Measurements from ENCODE around the gene SYCN. TPM values are rescaled to one million over a fixed set of nuclear protein-coding genes. Genes with fewer than 3 reads are reported as not detected.
"Not testable (repeated sequence)": the region's sequence is repeated elsewhere in the genome, so short reads cannot be mapped to it uniquely, and the experiment has no call there.

The SYCN gene
- total RNA-seq, 2 experiments from 2014 or later, result not detected

DNA sequence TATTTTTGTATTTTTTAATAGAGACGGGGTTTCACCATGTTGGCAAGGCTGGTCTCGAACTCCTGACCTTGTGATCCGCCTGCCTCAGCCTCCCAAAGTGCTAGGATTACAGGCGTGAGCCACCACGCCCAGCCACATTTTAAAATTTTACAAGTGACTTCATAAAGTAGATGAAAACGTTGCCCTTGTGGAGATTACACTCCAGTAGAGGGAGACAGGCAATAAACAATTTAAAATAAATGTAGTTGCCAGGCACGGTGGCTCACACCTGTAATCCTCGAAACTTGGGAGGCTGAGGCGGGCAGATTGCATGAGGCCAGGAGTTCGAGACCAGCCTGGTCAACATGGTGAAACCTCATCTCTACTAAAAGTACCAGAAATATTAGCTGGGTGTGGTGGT lies 15.0 kb upstream of the SYCN start:
- H3K4me3 ChIP-seq (ENCODE audit: low read depth, low read length, poor library complexity, severe bottlenecking); CTCF ChIA-PET (ENCODE audit: unreplicated experiment); H3K9me3 ChIP-seq (ENCODE audit: low read length); H2AFZ ChIP-seq (ENCODE audit: low read length); H3K9me2 ChIP-seq (ENCODE audit: insufficient read depth, low read length); H3K4me1 ChIP-seq (ENCODE audit: insufficient read depth, low read length, poor library complexity, severe bottlenecking); BruUV-seq (replicated peaks); H3K36me3 ChIP-seq (ENCODE audit: insufficient read depth, low read length); DNase-seq (ENCODE audit: low spot score); H3K27ac ChIP-seq (ENCODE audit: low read depth, low read length, poor library complexity, severe bottlenecking); POLR2A ChIA-PET; H4K20me1 ChIP-seq (ENCODE audit: insufficient read depth, low read length); H3K79me2 ChIP-seq (ENCODE audit: insufficient read depth, low read depth, low read length); H3K4me2 ChIP-seq (ENCODE audit: low read length); intact Hi-C loops (cut with micrococcal nuclease; ENCODE audit: unreplicated experiment): not testable (repeated sequence)
- TF ChIP-seq, protein P1, sequence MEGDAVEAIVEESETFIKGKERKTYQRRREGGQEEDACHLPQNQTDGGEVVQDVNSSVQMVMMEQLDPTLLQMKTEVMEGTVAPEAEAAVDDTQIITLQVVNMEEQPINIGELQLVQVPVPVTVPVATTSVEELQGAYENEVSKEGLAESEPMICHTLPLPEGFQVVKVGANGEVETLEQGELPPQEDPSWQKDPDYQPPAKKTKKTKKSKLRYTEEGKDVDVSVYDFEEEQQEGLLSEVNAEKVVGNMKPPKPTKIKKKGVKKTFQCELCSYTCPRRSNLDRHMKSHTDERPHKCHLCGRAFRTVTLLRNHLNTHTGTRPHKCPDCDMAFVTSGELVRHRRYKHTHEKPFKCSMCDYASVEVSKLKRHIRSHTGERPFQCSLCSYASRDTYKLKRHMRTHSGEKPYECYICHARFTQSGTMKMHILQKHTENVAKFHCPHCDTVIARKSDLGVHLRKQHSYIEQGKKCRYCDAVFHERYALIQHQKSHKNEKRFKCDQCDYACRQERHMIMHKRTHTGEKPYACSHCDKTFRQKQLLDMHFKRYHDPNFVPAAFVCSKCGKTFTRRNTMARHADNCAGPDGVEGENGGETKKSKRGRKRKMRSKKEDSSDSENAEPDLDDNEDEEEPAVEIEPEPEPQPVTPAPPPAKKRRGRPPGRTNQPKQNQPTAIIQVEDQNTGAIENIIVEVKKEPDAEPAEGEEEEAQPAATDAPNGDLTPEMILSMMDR (conservative IDR thresholded peaks at IDR 0.05; ENCODE audit: low read length), result 0 out of 2 replicates have a peak, but pooled peaks have one; percentile 13

DNA sequence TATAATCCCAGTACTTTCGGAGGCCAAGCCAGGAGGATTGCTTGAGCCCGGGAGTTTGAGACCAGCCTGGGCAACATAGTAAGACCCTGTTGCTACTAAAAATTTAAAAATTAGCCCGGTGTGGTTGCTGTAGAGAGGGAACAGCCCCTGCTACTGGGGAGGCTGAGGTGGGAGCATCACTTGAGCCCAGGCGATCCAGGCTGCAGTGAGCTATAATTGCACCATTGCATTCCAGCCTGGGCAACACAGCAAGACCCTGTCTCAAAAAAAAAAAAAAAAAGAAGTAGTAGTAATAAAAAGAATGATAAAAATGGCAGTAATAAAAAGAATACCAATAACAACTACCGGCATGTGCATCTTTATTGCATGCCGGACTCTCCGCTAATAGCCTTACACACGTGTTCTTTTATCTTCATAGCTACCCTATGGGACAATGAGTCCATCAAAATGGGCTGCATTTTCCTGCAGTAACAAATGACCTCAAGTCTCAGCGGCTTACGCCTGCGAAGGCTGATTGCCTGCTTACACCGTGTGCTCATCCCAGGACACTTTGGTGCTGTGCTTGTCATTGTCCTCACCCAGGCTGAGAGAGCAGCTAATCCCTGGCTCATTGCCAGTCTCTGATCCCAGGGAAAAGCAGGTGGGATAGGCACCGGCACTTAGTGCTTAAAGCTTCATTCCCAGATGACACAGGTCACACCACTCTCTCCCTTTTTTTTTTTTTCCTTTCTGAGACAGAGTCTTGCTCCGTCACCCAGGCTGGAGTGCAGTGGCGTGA lies 14.4 kb upstream of the SYCN start:
- no TSS peak for BruUV-seq (replicated peaks)
- Histone ChIP-seq H3K4me2 (ENCODE audit: low read length) (no peak overlapping the region), H2AFZ (ENCODE audit: low read length) (no peak overlapping the region), H4K20me1 (ENCODE audit: insufficient read depth, low read length) (no peaks in the 10 kb centered on the region), H3K4me3 (ENCODE audit: low read depth, low read length, poor library complexity, severe bottlenecking) (no peak overlapping the region), H3K36me3 (ENCODE audit: insufficient read depth, low read length) (no peaks in the 10 kb centered on the region), H3K79me2 (ENCODE audit: insufficient read depth, low read depth, low read length) (no peaks in the 10 kb centered on the region), H3K4me1 (ENCODE audit: insufficient read depth, low read length, poor library complexity, severe bottlenecking) (no peaks in the 10 kb centered on the region), H3K9me2 (ENCODE audit: insufficient read depth, low read length) (no peaks in the 10 kb centered on the region), H3K27ac (ENCODE audit: low read depth, low read length, poor library complexity, severe bottlenecking) (no peak overlapping the region), H3K9me3 (ENCODE audit: low read length) (no peaks in the 10 kb centered on the region)
- CTCF ChIA-PET (ENCODE audit: unreplicated experiment), result no interaction called here
- intact Hi-C loops (cut with micrococcal nuclease; ENCODE audit: unreplicated experiment), result no loop called here
- no peak for DNase-seq (ENCODE audit: low spot score)
- TF ChIP-seq, protein P1 (conservative IDR thresholded peaks at IDR 0.05; ENCODE audit: low read length), result no peak
- TF ChIP-seq EZH2phosphoT487 (IDR thresholded peaks at IDR 0.05; ENCODE audit: borderline replicate concordance, low read depth, low read length), result no peak
- POLR2A ChIA-PET, result no interaction called here

DNA sequence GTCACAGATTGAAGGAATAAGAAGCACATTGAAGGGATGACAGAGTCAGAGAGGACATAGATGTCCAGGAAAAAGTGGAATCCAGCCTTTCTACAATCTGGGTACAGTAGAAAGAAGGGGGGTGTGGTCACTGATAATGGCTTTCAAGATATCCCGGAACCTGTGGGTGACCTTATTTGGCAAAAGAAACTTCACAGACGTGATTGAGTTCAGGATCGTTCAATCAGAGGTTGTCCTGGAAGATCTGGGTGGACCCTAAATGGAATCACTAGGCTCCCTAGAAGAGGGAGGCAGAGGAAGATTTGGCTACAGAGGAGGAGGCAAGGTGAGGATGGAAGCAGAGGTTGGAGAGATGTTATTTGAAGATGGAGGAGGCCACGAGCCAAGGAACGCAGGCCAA lies 13.0 kb upstream of the SYCN start:
- ChIA-PET POLR2A (interaction anchor here (0.6 kb wide), 1 partner anchor 277 kb away, joined by 3 read pairs; no protein-coding TSS in a partner anchor), CTCF (ENCODE audit: unreplicated experiment) (no interaction called here)
- intact Hi-C loops (cut with micrococcal nuclease; ENCODE audit: unreplicated experiment), result no loop called here
- Histone ChIP-seq H2AFZ (ENCODE audit: low read length) (no peak overlapping the region), H3K36me3 (ENCODE audit: insufficient read depth, low read length) (no peaks in the 10 kb centered on the region), H3K9me3 (ENCODE audit: low read length) (no peaks in the 10 kb centered on the region), H3K4me2 (ENCODE audit: low read length) (no peak overlapping the region), H3K4me1 (ENCODE audit: insufficient read depth, low read length, poor library complexity, severe bottlenecking) (no peaks in the 10 kb centered on the region), H3K27ac (ENCODE audit: low read depth, low read length, poor library complexity, severe bottlenecking) (no peak overlapping the region), H3K79me2 (ENCODE audit: insufficient read depth, low read depth, low read length) (no peaks in the 10 kb centered on the region), H3K9me2 (ENCODE audit: insufficient read depth, low read length) (no peaks in the 10 kb centered on the region), H3K4me3 (ENCODE audit: low read depth, low read length, poor library complexity, severe bottlenecking) (no peak overlapping the region), H4K20me1 (ENCODE audit: insufficient read depth, low read length) (no peaks in the 10 kb centered on the region)
- TF ChIP-seq EZH2phosphoT487 (IDR thresholded peaks at IDR 0.05; ENCODE audit: borderline replicate concordance, low read depth, low read length), result no peak
- TF ChIP-seq, protein P1 (conservative IDR thresholded peaks at IDR 0.05; ENCODE audit: low read length), result no peak
- BruUV-seq (replicated peaks), result no TSS peak
- no peak for DNase-seq (ENCODE audit: low spot score)

DNA sequence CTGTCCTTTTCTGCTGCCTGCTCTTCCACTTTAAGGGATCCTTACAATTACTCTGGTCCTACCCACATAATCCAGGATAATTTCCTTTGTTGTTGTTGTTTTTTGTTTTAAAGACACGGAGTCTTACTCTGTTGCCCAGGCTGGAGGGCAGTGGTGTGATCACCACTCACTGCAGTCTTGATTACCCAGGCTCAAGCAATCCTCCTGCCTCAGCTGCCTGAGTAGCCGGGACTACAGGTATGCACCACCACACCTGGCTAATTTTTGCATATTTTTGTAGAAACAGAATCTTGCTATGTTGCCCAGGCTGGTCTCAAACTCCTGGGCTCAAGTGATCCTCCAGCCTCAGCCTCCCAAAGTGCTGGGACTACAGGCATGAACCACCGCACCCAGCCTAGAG lies 11.3 kb upstream of the SYCN start:
- H3K4me1 ChIP-seq (ENCODE audit: insufficient read depth, low read length, poor library complexity, severe bottlenecking); H3K27ac ChIP-seq (ENCODE audit: low read depth, low read length, poor library complexity, severe bottlenecking); CTCF ChIA-PET (ENCODE audit: unreplicated experiment); POLR2A ChIA-PET; DNase-seq (ENCODE audit: low spot score); H3K9me3 ChIP-seq (ENCODE audit: low read length); H4K20me1 ChIP-seq (ENCODE audit: insufficient read depth, low read length); BruUV-seq (replicated peaks); H3K9me2 ChIP-seq (ENCODE audit: insufficient read depth, low read length); H3K36me3 ChIP-seq (ENCODE audit: insufficient read depth, low read length); H3K4me3 ChIP-seq (ENCODE audit: low read depth, low read length, poor library complexity, severe bottlenecking); H2AFZ ChIP-seq (ENCODE audit: low read length); intact Hi-C loops (cut with micrococcal nuclease; ENCODE audit: unreplicated experiment); H3K79me2 ChIP-seq (ENCODE audit: insufficient read depth, low read depth, low read length); H3K4me2 ChIP-seq (ENCODE audit: low read length): not testable (repeated sequence)

Data from OCI-LY7 (cell line).